ENCODE data around the gene PPP2R2C.

The PPP2R2C gene

DNA sequence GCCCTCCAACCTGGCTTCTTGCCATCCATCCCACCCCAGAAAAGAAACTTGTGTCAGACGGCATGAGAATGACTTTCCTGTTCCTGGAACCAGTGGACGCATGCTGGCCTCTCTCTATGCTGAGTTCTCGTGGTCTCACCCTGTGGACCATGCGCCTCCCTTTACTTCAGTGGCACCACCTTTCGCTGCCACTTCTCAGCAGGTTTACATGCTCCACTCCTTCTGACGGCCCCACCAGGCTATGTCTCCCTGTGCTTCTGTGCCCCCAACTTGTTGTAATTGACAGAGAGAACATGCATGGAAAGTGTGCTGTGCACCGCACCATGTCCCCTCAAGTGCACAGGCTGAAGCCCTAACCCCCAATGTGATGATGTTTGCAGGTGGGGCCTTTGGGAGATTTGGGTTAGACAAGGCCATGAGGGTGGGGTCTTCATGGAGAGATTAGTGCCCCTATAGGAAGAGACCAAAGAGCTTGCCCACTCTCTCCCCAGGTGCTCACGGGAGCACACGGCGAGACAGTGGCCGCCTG lies 3.1 kb upstream of the PPP2R2C start:
- in situ Hi-C loops (cut with HindIII; ENCODE audit: low sequenced_read_pairs) = no loop called here
- no peak overlapping the region for H3K4me3 ChIP-seq (ENCODE audit: low read depth, low read length)
- TF ChIP-seq, protein P1, sequence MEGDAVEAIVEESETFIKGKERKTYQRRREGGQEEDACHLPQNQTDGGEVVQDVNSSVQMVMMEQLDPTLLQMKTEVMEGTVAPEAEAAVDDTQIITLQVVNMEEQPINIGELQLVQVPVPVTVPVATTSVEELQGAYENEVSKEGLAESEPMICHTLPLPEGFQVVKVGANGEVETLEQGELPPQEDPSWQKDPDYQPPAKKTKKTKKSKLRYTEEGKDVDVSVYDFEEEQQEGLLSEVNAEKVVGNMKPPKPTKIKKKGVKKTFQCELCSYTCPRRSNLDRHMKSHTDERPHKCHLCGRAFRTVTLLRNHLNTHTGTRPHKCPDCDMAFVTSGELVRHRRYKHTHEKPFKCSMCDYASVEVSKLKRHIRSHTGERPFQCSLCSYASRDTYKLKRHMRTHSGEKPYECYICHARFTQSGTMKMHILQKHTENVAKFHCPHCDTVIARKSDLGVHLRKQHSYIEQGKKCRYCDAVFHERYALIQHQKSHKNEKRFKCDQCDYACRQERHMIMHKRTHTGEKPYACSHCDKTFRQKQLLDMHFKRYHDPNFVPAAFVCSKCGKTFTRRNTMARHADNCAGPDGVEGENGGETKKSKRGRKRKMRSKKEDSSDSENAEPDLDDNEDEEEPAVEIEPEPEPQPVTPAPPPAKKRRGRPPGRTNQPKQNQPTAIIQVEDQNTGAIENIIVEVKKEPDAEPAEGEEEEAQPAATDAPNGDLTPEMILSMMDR (IDR thresholded peaks at IDR 0.05; ENCODE audit: low read depth, low read length) = no peak
- DNase-seq (ENCODE audit: low read depth, low spot score) = no peak

DNA sequence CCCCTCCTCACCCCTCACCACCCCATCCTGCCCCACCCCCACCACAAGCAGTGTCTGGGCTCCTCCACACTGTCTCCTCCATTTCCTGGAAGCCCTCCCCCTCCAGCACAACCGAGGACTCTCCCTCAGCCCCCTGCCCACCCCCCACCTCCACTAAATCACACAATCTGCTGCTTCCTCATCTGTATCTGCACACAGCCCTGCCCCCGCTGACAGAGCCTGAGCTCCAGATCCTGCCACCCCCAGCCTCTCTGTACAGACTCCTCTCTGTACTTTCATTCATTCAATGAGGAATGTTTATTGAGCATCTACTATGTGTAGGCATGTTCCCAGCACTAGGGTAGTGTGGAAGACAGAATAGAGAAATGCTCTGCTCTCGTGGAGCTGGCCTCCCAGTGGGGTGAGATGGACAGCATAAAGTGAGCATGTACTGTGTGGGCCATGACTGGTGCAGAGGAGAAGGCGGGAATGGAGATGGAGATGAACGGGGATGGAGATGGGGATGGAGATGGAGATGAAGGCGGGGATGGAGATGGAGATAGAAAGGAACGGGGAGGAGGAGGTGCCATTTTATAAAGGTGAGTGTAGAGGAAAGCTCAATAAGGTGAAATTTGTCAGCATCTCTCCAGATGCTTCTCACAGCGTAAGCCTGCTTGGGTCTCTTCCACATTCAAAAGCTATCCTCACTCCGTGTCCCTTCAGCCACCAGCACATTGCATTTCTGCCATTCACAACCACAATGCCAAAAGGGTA lies 2.5 kb upstream of the PPP2R2C start:
- no peak overlapping the region for H3K4me3 ChIP-seq (ENCODE audit: low read depth, low read length)
- DNase-seq (ENCODE audit: low read depth, low spot score) = no peak
- in situ Hi-C loops (cut with HindIII; ENCODE audit: low sequenced_read_pairs) = no loop called here
- TF ChIP-seq, protein P1 (IDR thresholded peaks at IDR 0.05; ENCODE audit: low read depth, low read length) = no peak

DNA sequence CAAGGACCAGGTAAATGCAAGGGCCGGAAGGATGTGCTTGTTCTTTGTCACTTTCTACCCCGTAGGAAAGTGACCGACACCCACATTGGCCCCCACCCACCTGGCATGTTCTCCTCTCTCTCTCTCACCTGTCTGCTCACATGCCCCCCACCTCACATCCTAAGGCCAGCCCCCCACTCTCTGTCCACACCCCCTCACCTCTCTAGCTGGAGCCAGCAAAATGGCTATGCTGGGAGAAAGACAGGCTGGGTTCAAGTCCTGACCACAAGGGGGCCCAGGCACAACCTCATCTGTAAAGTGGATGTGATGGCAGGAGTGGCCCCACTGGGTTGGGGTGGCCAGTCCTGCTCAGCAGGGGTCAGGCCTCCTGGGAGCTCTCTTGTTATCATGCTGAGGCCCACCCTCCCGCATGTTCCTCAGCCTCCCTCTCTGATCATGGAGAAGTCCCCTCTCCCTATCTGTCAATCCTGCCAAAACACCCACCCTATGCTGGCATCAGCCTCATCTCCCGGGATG lies 1.7 kb upstream of the PPP2R2C start:
- H3K4me3 ChIP-seq (ENCODE audit: low read depth, low read length) = no peak overlapping the region
- no peak for DNase-seq (ENCODE audit: low read depth, low spot score)
- in situ Hi-C loops (cut with HindIII; ENCODE audit: low sequenced_read_pairs) = no loop called here
- TF ChIP-seq, protein P1 (IDR thresholded peaks at IDR 0.05; ENCODE audit: low read depth, low read length) = no peak

DNA sequence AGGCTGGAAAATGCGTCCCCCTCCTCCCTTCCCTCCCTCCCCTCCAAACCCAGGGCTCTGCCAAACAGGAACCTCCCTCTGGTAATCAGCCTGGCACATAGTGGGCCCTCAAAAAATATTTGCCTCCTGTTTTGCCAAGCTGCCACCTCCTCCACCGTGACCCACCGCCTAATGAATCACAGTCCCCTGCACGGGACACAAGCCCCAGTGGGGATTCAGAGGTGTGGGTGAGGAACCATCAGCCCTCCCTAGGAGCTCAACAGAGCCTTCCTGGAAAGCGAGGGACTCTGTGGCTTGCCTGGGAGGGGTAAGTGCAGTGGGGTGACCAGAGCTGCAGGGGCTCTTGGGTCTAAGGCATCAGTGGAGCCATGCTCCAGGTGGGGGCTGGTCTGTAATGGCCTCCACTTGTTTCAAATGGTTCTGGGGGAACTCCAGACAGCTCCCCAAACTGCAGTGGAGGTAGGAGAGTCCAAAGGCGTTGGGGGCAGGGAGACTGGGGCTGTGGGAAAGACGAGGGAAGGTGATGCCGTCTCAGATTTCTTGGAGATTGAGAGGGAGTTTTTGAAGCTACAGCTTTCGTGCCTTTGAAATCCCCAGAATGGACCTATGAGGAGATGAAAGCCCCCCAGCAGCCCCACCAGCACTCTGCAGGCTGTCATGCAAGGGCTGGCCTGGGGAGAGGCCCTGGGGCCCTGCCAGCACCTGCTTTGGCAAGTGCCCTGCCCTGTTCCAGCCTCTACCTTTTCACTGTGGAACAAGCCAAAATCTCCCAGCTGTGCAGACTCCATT lies 1.0 kb upstream of the PPP2R2C start:
- TF ChIP-seq, protein P1 (IDR thresholded peaks at IDR 0.05; ENCODE audit: low read depth, low read length) = no peak
- no peak overlapping the region for H3K4me3 ChIP-seq (ENCODE audit: low read depth, low read length)
- in situ Hi-C loops (cut with HindIII; ENCODE audit: low sequenced_read_pairs) = no loop called here
- DNase-seq (ENCODE audit: low read depth, low spot score) = no peak

DNA sequence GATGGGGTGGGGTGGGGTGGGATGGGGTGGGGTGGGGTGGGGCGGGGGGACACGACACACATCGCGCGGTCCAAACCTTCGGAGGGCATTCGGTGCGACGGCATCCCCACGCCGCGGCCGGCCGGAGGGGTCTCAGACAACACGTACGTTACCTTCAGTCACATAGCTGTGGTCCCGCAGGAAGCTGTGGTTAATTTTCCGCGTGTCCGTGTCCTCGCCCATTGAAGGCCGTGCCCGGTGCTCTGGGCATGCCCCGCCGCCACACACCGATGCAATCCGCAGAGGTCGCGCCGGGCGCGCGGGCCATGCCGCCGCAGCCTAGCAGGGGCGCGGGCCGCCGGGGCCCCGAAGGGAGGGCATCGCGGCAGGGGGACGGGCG lies 417 bp downstream of the PPP2R2C start:
- in situ Hi-C loops (cut with HindIII; ENCODE audit: low sequenced_read_pairs) = no loop called here
- no peak for DNase-seq (ENCODE audit: low read depth, low spot score)
- H3K4me3 ChIP-seq (ENCODE audit: low read depth, low read length) = no peak overlapping the region
- TF ChIP-seq, protein P1 (IDR thresholded peaks at IDR 0.05; ENCODE audit: low read depth, low read length) = no peak

DNA sequence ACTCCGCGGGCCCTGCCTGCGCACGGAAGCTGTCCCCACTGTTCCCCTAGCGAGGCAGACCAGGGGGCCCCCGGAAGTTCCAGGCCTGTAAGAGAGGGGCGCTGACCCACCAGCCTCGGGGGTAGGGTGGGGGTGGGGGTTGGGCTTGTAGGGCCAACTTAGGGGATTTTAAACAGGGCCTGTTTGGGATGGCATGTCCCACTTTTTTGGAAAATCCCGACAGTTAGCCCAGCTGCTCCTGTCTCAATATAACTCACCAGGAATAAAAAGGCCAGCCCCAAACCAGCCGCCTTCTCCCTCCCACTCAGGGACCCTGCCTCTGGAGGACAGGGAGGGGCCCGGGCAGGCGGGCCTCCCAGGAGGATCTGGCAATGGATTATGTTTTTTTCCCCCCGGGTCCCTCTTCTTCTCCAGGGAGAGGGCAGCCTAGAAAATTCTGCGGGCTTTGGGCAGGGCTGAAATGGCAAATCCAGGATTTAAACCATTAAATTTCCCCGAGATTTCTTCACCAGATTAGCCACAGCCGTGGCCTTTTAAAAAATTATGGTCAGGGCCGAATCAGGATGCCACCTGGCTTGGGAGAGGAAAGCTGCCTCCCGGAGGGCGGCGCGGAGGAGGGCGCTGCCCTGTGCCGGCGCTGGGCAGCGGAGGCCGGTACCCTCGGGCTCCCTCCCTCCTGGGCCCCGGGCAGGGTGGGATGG lies 957 bp downstream of the PPP2R2C start:
- in situ Hi-C loops (cut with HindIII; ENCODE audit: low sequenced_read_pairs) = no loop called here
- peak; percentile 5 for DNase-seq (ENCODE audit: low read depth, low spot score)
- H3K4me3 ChIP-seq (ENCODE audit: low read depth, low read length) = no peak overlapping the region
- TF ChIP-seq, protein P1 (IDR thresholded peaks at IDR 0.05; ENCODE audit: low read depth, low read length) = no peak

Measured in astrocyte of the spinal cord (primary cell).